GM19099 (cell line): Measurements from ENCODE around the gene ASB2.

Source experiments
- POLR2A ChIP-seq: IDR thresholded peaks from 3 replicates; pipeline ENCODE4 v1.6.1; 2011; ENCODE audit warnings: low read depth; ENCODE audit not compliant: insufficient read length; ENCODE audit errors: extremely low read depth

ASB2 gene

GRCh38 chr14:94008234-94008633, 31.9 kb upstream of the ASB2 start:
- no peak for TF ChIP-seq POLR2A

GRCh38 chr14:94005324-94006073, 29.1 kb upstream of the ASB2 start:
- TF ChIP-seq POLR2A: no peak

GRCh38 chr14:94004015-94004414, 27.6 kb upstream of the ASB2 start:
- TF ChIP-seq POLR2A: no peak

GRCh38 chr14:94003397-94003796, 27.0 kb upstream of the ASB2 start:
- TF ChIP-seq POLR2A: no peak

- TF ChIP-seq POLR2A: no peak
Measured at GRCh38 chr14:94001501-94002396, 25.4 kb upstream of the ASB2 start.

GRCh38 chr14:94001016-94001415, 24.6 kb upstream of the ASB2 start:
- TF ChIP-seq POLR2A: no peak

GRCh38 chr14:94000267-94000666, 23.9 kb upstream of the ASB2 start:
- TF ChIP-seq POLR2A: no peak

- no peak for TF ChIP-seq POLR2A
Measured at GRCh38 chr14:93999573-93999972, 23.2 kb upstream of the ASB2 start.

- TF ChIP-seq POLR2A: no peak
Measured at GRCh38 chr14:93998871-93999403, 22.6 kb upstream of the ASB2 start.

- TF ChIP-seq POLR2A: no peak
Measured at GRCh38 chr14:93997916-93998870, 21.8 kb upstream of the ASB2 start.

GRCh38 chr14:93997082-93997481, 20.7 kb upstream of the ASB2 start, which contains the start of gene CCDC197:
Gene CCDC197 (plus strand): TSS chr14:93997301. CDS start chr14:93998132, 831 bp downstream.
- TF ChIP-seq POLR2A: no peak

GRCh38 chr14:93996130-93996695, 19.8 kb upstream of the ASB2 start:
- TF ChIP-seq POLR2A: no peak

GRCh38 chr14:93994919-93995682, 18.7 kb upstream of the ASB2 start:
- TF ChIP-seq POLR2A: no peak
